M059J (cell line): Measurements from ENCODE around the gene COQ8B. TPM values are rescaled to one million over a fixed set of nuclear protein-coding genes. Genes with fewer than 3 reads are reported as not detected.
"Not testable (repeated sequence)": the region's sequence is repeated elsewhere in the genome, so short reads cannot be mapped to it uniquely, and the experiment has no call there.

ENCODE experiments used
- DNase-seq: peaks from one replicate; pipeline ENCODE4 v3.0.0-alpha.2; 2012; ENCODE audit warnings: low read depth
- total RNA-seq: library from RNA; depleted of rRNA; stranded (reverse); fragments of >200 nt; shearing (Covaris generic); gene quantifications from 2 replicates; pipeline ENCODE4 v1.2.3, GENCODE V29; 2014

COQ8B gene
- total RNA-seq, 1 experiment from 2014 or later: 30.8 TPM

GRCh38 chr19:40668991-40669614 is 47.6 kb downstream of the COQ8B start:
- no peak for DNase-seq

GRCh38 chr19:40667602-40668001 is 49.1 kb downstream of the COQ8B start:
- DNase-seq: no peak

GRCh38 chr19:40666803-40667438 is 49.8 kb downstream of the COQ8B start:
- no peak for DNase-seq

- DNase-seq: peak; percentile 46
These were observed 52.7 kb downstream of the COQ8B start for GRCh38 chr19:40663695-40664692.

GRCh38 chr19:40662925-40663694 is 53.6 kb downstream of the COQ8B start:
- DNase-seq: peak; percentile 79

- no peak for DNase-seq
These were observed 55.1 kb downstream of the COQ8B start for GRCh38 chr19:40661616-40662015.

GRCh38 chr19:40659566-40659965 is 57.1 kb downstream of the COQ8B start:
- no peak for DNase-seq

GRCh38 chr19:40659116-40659515 is 57.6 kb downstream of the COQ8B start:
- no peak for DNase-seq

- DNase-seq: no peak
These were observed 58.7 kb downstream of the COQ8B start for GRCh38 chr19:40658031-40658430.

GRCh38 chr19:40655684-40656083 is 61.0 kb downstream of the COQ8B start:
- DNase-seq: not testable (repeated sequence)

GRCh38 chr19:40652303-40652702 is 64.4 kb downstream of the COQ8B start:
- not testable (repeated sequence) for DNase-seq

- DNase-seq: peak; percentile 75
These were observed 65.9 kb downstream of the COQ8B start for GRCh38 chr19:40650749-40651305.

GRCh38 chr19:40649903-40650675 is 66.6 kb downstream of the COQ8B start:
- DNase-seq: peak; percentile 46

- peak; percentile 43 for DNase-seq
These were observed 69.9 kb downstream of the COQ8B start for GRCh38 chr19:40646743-40647254.

GRCh38 chr19:40642757-40643305 is 73.9 kb downstream of the COQ8B start:
- DNase-seq: no peak

GRCh38 chr19:40642051-40642706 is 74.5 kb downstream of the COQ8B start:
- DNase-seq: no peak
